Measurements from ENCODE around the gene TAF5L.
"Not testable (repeated sequence)": the region's sequence is repeated elsewhere in the genome, so short reads cannot be mapped to it uniquely, and the experiment has no call there.

The TAF5L gene

GRCh38 chr1:229642376-229642775, 16.5 kb upstream of the TAF5L start:
- no peak for DNase-seq (ENCODE audit: low read depth)

- DNase-seq (ENCODE audit: low read depth) = no peak
Measured at GRCh38 chr1:229641306-229641705, 15.4 kb upstream of the TAF5L start.

- no peak for DNase-seq (ENCODE audit: low read depth)
Measured at GRCh38 chr1:229640455-229640854, 14.5 kb upstream of the TAF5L start.

- DNase-seq (ENCODE audit: low read depth) = no peak
Measured at GRCh38 chr1:229637746-229638145, 11.8 kb upstream of the TAF5L start.

- no peak for DNase-seq (ENCODE audit: low read depth)
Measured at GRCh38 chr1:229636042-229636441, 10.1 kb upstream of the TAF5L start.

GRCh38 chr1:229631966-229632365, 6.0 kb upstream of the TAF5L start:
- DNase-seq (ENCODE audit: low read depth) = no peak

GRCh38 chr1:229631148-229631547, 5.2 kb upstream of the TAF5L start:
- DNase-seq (ENCODE audit: low read depth) = no peak

GRCh38 chr1:229629261-229629660, 3.3 kb upstream of the TAF5L start:
- no peak for DNase-seq (ENCODE audit: low read depth)

GRCh38 chr1:229627003-229627402, 1.1 kb upstream of the TAF5L start:
- no peak for DNase-seq (ENCODE audit: low read depth)

GRCh38 chr1:229625071-229625914, 629 bp downstream of the TAF5L start:
- DNase-seq (ENCODE audit: low read depth) = no peak

- no peak for DNase-seq (ENCODE audit: low read depth)
Measured at GRCh38 chr1:229624521-229625070, 1.3 kb downstream of the TAF5L start.

- no peak for DNase-seq (ENCODE audit: low read depth)
Measured at GRCh38 chr1:229623838-229624237, 2.1 kb downstream of the TAF5L start.

- DNase-seq (ENCODE audit: low read depth) = no peak
Measured at GRCh38 chr1:229623225-229623624, 2.7 kb downstream of the TAF5L start.

- DNase-seq (ENCODE audit: low read depth) = not testable (repeated sequence)
Measured at GRCh38 chr1:229622641-229623120, 3.2 kb downstream of the TAF5L start.

GRCh38 chr1:229621663-229622062, 4.3 kb downstream of the TAF5L start:
- no peak for DNase-seq (ENCODE audit: low read depth)

GRCh38 chr1:229620876-229621275, 5.0 kb downstream of the TAF5L start:
- DNase-seq (ENCODE audit: low read depth) = no peak

- DNase-seq (ENCODE audit: low read depth) = no peak
Measured at GRCh38 chr1:229619614-229620013, 6.3 kb downstream of the TAF5L start.

- no peak for DNase-seq (ENCODE audit: low read depth)
Measured at GRCh38 chr1:229619002-229619401, 6.9 kb downstream of the TAF5L start.

- no peak for DNase-seq (ENCODE audit: low read depth)
Measured at GRCh38 chr1:229617351-229618100, 8.4 kb downstream of the TAF5L start.

- DNase-seq (ENCODE audit: low read depth) = no peak
Measured at GRCh38 chr1:229614701-229615100, 11.2 kb downstream of the TAF5L start.

GRCh38 chr1:229613938-229614337, 12.0 kb downstream of the TAF5L start:
- no peak for DNase-seq (ENCODE audit: low read depth)

- no peak for DNase-seq (ENCODE audit: low read depth)
Measured at GRCh38 chr1:229608590-229608989, 17.3 kb downstream of the TAF5L start.

- DNase-seq (ENCODE audit: low read depth) = no peak
Measured at GRCh38 chr1:229607370-229607769, 18.6 kb downstream of the TAF5L start.
